SHP77 (cell line): Measurements from ENCODE around the gene SDCCAG8.

Experiments
- DNase-seq, 2 experiments: peaks; one replicate each; lab custom pipeline; 2025; lab: John Stamatoyannopoulos, UW

Gene SDCCAG8

GRCh38 chr1:243501002-243501401, 245.2 kb downstream of the SDCCAG8 start:
- DNase-seq, result no peak

GRCh38 chr1:243503155-243503554, 247.3 kb downstream of the SDCCAG8 start:
- no peak for DNase-seq

DNA sequence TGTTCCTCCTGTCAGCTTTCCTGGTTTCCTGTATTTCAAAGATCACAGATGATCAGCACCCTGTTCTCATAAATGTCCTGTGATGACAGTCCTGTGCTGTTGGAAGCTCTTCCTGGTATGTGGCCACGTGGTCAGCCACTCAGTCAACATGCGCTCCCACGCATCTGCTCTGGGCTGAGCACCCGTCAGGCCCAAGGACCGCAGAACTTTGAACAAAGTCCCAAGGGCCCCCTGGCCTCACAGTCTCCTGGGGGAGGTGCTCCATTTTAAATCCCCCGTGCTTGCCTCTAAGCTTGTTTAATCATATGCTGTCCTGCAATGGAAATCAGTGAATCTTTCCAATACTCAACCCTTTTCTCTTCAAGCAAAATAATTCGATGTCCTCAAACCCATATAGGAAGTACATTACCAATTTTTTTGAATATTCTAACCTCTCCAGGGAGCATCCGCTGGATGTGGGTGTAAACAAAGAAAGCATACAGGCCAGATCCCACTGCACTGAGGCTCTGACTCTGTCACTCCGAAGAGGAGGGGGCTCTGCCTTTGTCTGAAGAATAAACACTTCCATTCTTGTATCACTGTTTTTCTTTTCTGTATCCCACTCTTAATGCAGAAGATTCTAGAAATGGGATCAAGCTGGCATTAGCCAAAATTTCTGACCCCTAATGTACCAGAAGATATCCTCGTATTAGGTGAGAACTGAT, 250.3 kb downstream of the SDCCAG8 start:
- DNase-seq, result no peak

DNA sequence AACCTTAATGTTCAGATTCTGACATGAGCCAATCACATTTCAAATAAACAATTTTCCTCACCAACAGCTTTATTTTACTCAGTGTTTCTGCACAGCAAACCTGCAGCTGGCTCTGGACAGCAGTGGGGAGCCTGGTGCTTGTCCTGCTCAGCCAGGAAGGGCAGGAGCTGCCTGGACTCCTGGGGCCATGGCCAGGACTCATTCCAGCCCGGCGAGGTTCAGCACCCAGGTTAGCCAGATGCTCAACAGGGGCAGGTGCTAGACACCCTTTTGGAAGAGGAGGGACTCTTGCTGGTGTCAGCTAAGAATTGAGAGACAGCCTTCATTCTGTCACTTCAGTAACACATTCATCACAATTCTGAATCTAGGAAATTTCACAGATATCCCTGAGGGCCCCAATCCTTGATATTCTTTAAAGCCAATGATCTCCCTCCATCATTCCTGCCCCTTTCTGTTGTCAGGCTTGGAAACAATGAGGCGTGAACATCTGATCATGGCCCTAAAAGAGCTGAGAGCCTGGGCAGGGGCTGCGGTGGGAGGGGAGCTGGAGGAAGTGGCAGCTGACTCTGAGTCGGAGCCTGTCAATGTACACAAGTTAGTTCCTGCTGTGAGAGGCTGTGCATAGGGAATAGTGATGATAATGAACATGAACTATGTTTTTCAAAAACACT, 251.3 kb downstream of the SDCCAG8 start:
- no peak for DNase-seq

DNA sequence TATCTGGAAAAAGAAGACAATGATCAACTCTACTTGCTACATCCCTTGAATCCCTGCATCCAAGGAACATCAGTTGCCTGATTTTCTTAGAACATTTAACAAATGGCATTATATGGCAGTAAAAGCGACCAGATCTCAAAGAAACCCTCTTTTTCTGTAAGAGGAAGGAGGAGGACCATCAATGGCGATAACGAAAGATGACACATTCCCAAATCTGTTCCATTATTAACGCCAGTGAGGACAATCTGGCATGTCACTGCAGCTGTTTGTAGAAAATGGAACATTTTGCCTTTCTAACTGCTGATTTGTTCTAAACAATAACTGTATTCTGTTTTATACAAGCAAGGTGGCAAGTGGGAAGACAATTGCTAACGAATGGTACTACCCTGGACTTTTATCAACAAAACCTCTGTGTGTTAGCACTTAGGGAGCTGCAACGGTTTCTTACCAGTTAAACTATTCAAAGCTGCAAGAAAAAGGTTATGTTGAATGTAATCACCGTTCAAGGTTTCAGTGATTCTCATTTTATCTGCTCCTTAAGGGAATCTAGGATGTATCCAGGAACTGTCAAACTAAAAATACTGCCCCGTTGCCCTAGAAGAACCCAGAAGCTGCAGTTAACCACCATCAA, 251.9 kb downstream of the SDCCAG8 start:
- DNase-seq, result no peak

DNA sequence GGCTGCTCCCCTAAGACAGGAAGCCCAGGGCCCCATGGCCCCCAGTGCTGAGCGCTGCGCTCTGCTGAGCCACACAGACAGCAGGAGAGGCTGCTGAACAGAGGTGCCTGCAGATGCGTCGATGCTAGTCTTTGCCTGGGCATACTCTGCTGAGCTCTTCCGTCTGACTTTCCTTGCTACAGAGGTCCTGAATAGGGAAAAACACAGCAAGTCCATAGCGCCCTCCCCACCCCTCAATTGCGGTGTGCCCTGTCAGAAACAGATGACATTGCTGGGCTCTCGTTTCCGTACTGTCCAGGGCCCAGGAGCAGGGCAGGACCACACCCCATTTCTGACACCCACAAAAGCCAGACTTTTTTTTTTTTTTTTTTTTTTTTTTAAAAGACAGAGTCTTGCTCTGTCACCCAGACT, 252.5 kb downstream of the SDCCAG8 start:
- no peak for DNase-seq

GRCh38 chr1:243508943-243509342, 253.1 kb downstream of the SDCCAG8 start:
- no peak for DNase-seq

- no peak for DNase-seq
Observed at GRCh38 chr1:243510928-243511327, 255.1 kb downstream of the SDCCAG8 start.

DNA sequence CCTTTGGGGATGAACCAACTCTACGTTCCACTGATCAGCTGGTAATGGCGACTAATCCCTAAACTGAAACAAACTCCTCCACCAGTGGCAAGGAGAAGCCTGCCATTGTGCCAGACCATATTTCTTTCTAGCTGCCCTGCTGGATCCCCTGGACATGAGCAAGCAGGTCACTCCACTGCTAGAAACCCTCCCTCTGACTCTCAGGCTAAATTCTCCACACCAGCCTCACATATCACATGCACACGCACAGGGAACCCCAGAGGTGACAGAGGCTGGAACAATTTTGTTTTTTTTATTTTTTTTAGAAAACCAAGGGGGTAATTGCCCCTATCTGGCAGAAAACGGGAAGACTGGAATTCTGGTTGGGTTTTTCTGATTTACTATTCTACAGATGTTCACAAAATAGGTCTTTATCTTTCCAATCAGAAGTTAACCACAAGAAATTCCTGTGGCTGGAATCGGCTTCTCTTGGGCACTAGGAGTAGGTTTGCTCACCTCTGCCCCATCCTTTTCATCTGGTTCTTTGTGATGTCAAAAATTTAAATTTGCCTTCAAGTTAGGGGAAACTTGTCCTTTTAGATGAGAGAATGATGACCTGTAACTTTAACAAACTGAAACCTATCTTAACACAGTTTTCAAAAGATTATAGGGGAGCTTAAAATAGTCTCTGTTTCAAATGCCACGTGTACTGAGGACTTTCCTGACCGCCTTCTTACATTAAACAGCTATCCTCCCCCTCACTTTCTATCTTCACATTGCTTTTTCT, 258.1 kb downstream of the SDCCAG8 start:
- no peak for DNase-seq

DNA sequence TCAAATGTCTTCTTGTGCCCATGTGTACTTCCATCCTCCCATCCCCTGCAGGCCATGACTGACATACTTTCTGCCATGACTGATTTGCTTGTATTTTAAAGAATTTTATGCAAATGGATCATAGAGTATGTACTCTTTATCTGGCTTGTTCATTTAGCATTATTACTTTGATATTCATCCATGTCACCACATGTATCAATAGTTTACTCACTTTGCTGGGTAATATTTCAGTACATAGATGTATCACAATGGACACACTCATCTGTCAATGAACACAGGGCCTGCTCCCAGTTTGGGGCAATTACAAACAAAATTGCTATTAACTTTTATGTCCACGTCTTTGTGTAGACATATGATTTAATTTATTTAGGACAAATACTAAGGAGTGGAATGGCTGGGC, 259.1 kb downstream of the SDCCAG8 start:
- no peak for DNase-seq

- DNase-seq, result no peak
Observed at GRCh38 chr1:243520831-243521230, 265.0 kb downstream of the SDCCAG8 start.

DNA sequence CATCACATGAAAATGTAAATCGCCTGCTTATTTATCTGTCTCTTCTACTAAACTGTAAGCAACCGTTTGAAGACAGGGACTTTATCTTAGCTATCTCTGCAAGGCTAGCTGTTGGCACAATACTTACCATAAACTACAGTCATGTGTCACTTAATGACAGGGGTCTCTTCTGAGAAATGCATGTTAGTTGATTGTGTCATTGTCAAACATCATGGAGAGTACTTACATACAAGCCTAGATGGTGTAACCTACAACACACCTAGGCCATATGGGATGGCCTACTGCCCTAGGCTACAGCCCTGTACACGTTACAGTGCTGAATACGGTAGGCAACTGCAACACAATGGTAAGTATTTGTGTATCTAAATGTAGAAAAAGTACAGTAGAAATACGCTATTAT, 267.9 kb downstream of the SDCCAG8 start:
- no peak for DNase-seq

GRCh38 chr1:243525085-243525487, 269.2 kb downstream of the SDCCAG8 start:
- DNase-seq, result no peak

DNA sequence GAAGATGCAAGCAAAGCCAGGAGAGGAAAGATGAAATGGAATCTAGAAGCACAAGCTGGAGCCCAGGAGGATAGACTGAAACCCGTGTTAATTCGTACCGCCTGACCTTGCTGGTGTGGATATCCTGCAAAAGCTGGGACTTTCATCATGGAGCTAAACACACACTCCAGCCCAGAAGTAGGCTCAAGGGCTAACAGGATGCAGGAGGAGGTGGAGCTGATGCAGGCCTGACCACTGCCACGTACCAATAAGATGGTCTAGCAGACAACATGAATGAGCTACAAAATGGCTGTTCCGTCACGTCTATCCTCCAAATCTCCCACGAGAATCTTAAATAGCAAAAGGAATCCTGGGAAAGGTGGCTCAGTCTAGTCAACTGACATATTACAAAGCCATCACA, 270.3 kb downstream of the SDCCAG8 start:
- DNase-seq, result peak in 1 of 2 experiments; percentile 38

DNA sequence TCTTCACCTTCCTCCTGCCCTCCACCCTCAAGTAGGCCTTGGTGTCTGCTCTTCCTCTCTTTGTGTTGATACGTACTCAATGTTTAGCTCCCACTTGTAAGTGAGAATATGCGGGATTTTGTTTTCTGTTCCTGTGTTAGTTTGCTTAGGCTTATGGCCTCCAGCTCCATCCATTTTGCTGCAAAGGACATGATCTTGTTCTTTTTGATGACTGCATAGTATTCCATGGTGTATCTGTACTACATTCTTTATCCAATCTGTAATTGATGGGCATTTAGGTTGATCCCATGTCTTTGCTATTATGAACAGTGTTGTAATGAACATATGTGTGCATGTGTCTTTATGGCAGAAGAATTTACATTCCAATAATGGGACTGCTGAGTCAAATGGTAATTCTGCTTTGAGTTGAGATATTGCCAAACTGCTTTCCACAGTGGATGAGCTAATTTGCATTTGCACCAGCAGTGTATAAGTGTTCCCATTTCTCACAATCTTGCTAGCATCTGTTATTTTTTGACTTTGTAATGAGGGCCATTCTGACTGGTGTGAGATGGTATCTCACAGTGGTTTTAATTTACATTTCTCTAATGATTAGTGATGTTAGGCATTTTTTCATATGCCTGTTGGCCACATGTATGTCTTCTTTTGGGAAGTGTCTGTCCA, 272.7 kb downstream of the SDCCAG8 start:
- no peak for DNase-seq

GRCh38 chr1:243529512-243529911, 273.7 kb downstream of the SDCCAG8 start:
- no peak for DNase-seq

GRCh38 chr1:243535014-243535413, 279.2 kb downstream of the SDCCAG8 start:
- DNase-seq, result no peak

- no peak for DNase-seq
Observed at GRCh38 chr1:243539636-243540035, 283.8 kb downstream of the SDCCAG8 start.

DNA sequence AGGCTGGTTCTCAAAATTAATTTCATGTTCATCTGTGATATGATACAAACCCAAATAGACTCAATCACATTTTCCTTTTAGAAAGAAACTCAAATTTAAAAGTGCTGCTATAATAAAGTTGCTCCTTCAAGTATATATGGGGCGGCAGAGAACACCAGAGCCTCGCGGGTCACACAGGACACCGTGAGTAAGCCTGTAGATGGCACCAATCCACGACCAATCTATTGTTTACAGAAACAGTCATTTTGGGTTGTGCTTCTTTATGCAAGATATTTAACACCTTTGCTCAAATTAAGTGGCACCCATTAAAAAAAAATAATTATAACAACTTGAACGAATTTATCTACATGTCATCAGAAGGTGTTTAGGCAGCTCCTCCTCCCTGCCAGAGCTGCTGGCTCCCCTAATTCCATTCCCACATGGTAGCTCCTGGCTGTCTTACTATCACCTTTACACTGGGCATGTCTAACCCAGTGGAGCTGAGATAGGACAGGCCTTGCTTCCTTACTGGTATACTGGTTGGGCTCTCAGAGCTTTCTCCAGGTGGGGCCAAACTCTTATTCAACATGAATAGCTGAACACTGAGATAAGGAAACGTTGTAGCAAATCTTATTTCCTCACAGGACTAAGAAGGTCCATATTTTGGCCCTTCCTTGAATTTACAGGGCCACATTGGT, 287.0 kb downstream of the SDCCAG8 start:
- DNase-seq, result no peak

DNA sequence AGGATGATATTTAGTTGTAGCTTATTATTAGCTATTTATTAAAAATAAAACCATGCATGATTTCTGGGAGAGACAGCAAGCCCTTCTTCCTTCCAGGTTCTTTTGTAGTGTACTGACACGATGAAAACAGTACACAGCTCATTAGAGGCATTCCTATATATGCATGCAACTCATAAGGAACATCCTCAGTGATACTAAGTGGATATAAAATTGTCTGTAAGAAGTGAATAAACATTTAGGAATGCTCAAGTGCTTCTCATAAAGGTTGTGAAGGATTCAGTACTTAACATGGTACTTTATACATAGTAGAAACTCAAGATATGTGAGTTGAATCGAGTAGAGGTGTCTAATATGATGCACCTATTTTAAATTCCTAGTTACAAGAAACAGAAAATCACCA, 287.7 kb downstream of the SDCCAG8 start:
- no peak for DNase-seq

GRCh38 chr1:243546457-243546856, 290.6 kb downstream of the SDCCAG8 start:
- no peak for DNase-seq
